Mucosa of rectum (tissue), 2 donors: ENCODE results near the gene NAALADL2.
"Not testable (repeated sequence)": the region's sequence is repeated elsewhere in the genome, so short reads cannot be mapped to it uniquely, and the experiment has no call there.

Source experiments
- H3K27ac ChIP-seq, 2 donors: one replicate each; pipeline ENCODE4 v1.7.0; 2013; ENCODE audit warnings: inconsistent platforms in 2 of 2, low read depth in 2 of 2, low read length in 2 of 2
- H3K27me3 ChIP-seq, 2 donors: one replicate each; pipeline ENCODE4 v1.7.0; 2013; ENCODE audit warnings: low read length in 2 of 2; ENCODE audit not compliant: control insufficient read depth in 2 of 2, insufficient read depth in 2 of 2
- H3K36me3 ChIP-seq, 2 donors: one replicate each; pipeline ENCODE4 v1.7.0; 2013; ENCODE audit warnings: low read length in 2 of 2; ENCODE audit not compliant: control insufficient read depth in 2 of 2, insufficient read depth in 2 of 2
- H3K4me1 ChIP-seq, 2 donors: one replicate each; pipeline ENCODE4 v1.7.0; 2013; ENCODE audit warnings: low read length in 2 of 2, mild to moderate bottlenecking in 1 of 2; ENCODE audit not compliant: control insufficient read depth in 2 of 2, insufficient read depth in 2 of 2
- H3K4me3 ChIP-seq, 2 donors: one replicate each; pipeline ENCODE4 v1.7.0; 2013; ENCODE audit warnings: low read length in 2 of 2
- H3K9ac ChIP-seq, 2 donors: one replicate each; pipeline ENCODE4 v1.7.0; 2013; ENCODE audit warnings: low read length in 2 of 2, low read depth in 1 of 2, mild to moderate bottlenecking in 1 of 2
- H3K9me3 ChIP-seq, 2 donors: one replicate each; pipeline ENCODE4 v1.7.0; 2013; ENCODE audit warnings: low read length in 2 of 2; ENCODE audit not compliant: control insufficient read depth in 2 of 2
- donor health status: healthy.
- donor health status: Normal muscosa, but diverticular disease.

The NAALADL2 gene

GRCh38 chr3:175107995-175108394 lies 248.9 kb downstream of the NAALADL2 start:
- Histone ChIP-seq H3K9me3 (no peaks in the 10 kb centered on the region), H3K4me3 (no peak overlapping the region), H3K36me3 (no peaks in the 10 kb centered on the region), H3K4me1 (no peaks in the 10 kb centered on the region), H3K27me3 (no peaks in the 10 kb centered on the region), H3K9ac (no peak overlapping the region), H3K27ac (no peak overlapping the region)

GRCh38 chr3:175108613-175109151 lies 249.5 kb downstream of the NAALADL2 start:
- no peaks in the 10 kb centered on the region for H3K9me3 ChIP-seq
- H3K27me3 ChIP-seq: no peaks in the 10 kb centered on the region
- no peaks in the 10 kb centered on the region for H3K4me1 ChIP-seq
- no peaks in the 10 kb centered on the region for H3K36me3 ChIP-seq
- no peak overlapping the region for H3K27ac ChIP-seq
- no peak overlapping the region for H3K9ac ChIP-seq
- no peak overlapping the region for H3K4me3 ChIP-seq

- Histone ChIP-seq H3K4me3 (no peak overlapping the region), H3K4me1 (no peaks in the 10 kb centered on the region), H3K27ac (no peak overlapping the region), H3K36me3 (no peaks in the 10 kb centered on the region), H3K9me3 (no peaks in the 10 kb centered on the region), H3K27me3 (no peaks in the 10 kb centered on the region), H3K9ac (no peak overlapping the region)
These were observed 251.9 kb downstream of the NAALADL2 start for GRCh38 chr3:175111036-175111435.

DNA sequence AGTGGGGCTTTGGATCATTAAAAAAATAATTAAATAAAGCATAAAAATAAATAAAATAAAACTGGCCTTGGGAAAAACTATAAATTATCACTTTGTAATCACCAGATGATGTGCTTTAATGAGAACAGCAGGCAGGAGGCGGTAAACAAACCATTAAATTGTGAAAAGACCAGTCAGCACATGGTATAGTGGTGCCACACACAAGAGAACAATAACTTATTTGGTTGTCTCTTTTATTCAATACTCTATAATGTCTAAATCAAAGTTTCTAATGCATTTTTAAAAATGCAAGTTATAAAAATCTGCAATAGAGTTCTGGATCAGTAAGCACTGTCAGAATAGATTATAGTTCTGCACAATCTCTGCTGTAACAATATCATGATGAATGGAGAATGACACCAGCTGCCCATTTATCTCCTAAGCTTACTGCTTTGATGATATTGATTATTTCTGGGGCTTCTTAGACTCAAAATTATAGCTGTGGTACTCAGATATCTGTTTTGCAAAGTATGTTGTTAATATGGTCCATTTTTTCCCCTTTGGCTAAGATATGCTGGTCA lies 259.3 kb downstream of the NAALADL2 start:
- H3K4me3 ChIP-seq: no peak overlapping the region
- no peaks in the 10 kb centered on the region for H3K4me1 ChIP-seq
- H3K27ac ChIP-seq: no peak overlapping the region
- H3K27me3 ChIP-seq: no peaks in the 10 kb centered on the region
- H3K36me3 ChIP-seq: no peaks in the 10 kb centered on the region
- H3K9me3 ChIP-seq: no peaks in the 10 kb centered on the region
- H3K9ac ChIP-seq: no peak overlapping the region

- Histone ChIP-seq H3K27me3 (no peaks in the 10 kb centered on the region), H3K36me3 (no peaks in the 10 kb centered on the region), H3K27ac (no peak overlapping the region), H3K4me3 (no peak overlapping the region), H3K4me1 (no peaks in the 10 kb centered on the region), H3K9me3 (no peaks in the 10 kb centered on the region), H3K9ac (no peak overlapping the region)
These were observed 262.1 kb downstream of the NAALADL2 start for GRCh38 chr3:175121225-175121624.

- Histone ChIP-seq H3K9me3 (no peaks in the 10 kb centered on the region), H3K36me3 (no peaks in the 10 kb centered on the region), H3K4me1 (no peaks in the 10 kb centered on the region), H3K27ac (no peak overlapping the region), H3K4me3 (no peak overlapping the region), H3K27me3 (no peaks in the 10 kb centered on the region), H3K9ac (no peak overlapping the region)
These were observed 268.0 kb downstream of the NAALADL2 start for GRCh38 chr3:175127075-175127662.

DNA sequence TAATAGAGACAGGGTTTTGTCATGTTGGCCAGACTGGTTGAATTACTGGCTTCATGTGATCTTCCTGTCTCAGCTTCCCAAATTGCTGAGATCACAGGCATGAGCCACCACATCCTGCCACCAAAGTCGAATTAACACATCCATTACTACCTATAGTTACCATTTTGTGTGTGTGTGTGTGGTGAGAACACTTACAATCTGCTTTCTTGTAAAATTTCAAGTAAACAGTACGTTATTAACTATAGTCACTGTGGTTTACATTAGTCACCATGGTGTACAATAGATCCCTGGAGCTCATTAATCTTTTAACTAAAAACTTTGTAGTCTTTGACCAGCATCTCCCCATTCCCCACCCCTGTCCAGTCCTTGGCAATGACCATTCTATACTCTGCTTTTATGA lies 270.0 kb downstream of the NAALADL2 start:
- Histone ChIP-seq H3K27me3 (no peaks in the 10 kb centered on the region), H3K27ac (no peak overlapping the region), H3K9ac (no peak overlapping the region), H3K4me3 (no peak overlapping the region), H3K4me1 (no peaks in the 10 kb centered on the region), H3K36me3 (no peaks in the 10 kb centered on the region), H3K9me3 (no peaks in the 10 kb centered on the region)

DNA sequence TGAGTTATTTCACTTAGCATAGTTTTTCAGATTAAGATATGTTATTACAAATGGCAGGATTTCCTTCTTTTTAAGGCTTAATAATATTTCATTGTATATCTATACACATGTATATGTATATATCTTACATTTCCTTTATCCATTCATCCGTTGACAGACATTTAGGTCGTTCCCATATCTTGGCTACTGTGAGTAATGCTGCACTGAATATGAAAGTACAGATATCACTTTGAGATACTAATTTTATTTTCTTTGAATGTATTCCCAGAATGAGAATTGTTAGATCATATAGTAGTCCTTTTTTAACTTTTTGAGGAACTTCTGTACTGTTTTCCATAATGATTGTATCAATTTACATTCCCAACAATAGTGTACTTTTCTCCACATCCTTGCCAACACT lies 270.4 kb downstream of the NAALADL2 start:
- no peaks in the 10 kb centered on the region for H3K9me3 ChIP-seq
- H3K4me1 ChIP-seq: no peaks in the 10 kb centered on the region
- H3K27me3 ChIP-seq: no peaks in the 10 kb centered on the region
- H3K36me3 ChIP-seq: no peaks in the 10 kb centered on the region
- no peak overlapping the region for H3K27ac ChIP-seq
- H3K4me3 ChIP-seq: no peak overlapping the region
- no peak overlapping the region for H3K9ac ChIP-seq

DNA sequence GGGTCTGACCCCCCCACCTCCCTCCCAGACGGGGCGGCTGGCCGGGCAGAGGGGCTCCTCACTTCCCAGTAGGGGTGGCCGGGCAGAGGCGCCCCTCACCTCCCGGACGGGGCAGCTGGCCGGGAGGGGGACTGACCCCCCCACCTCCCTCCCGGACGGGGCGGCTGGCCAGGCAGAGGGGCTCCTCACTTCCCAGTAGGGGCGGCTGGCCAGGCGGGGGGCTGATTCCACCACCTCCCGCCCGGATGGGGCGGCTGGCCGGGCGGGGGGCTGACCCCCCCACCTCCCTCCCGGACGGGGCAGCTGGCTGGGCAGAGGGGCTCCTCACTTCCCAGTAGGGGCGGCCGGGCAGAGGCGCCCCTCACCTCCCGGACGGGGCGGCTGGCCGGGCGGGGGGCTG lies 272.7 kb downstream of the NAALADL2 start:
- not testable (repeated sequence) for H3K4me3 ChIP-seq

GRCh38 chr3:175132706-175133105 lies 273.6 kb downstream of the NAALADL2 start:
- H3K36me3 ChIP-seq, H3K27me3 ChIP-seq, H3K4me3 ChIP-seq, H3K27ac ChIP-seq, H3K9me3 ChIP-seq, H3K9ac ChIP-seq, H3K4me1 ChIP-seq: not testable (repeated sequence)

More for the DNA sequence above, 272.7 kb downstream of the NAALADL2 start:
- not testable (repeated sequence) for H3K9ac ChIP-seq, H3K27ac ChIP-seq, H3K36me3 ChIP-seq, H3K27me3 ChIP-seq, H3K4me1 ChIP-seq, H3K9me3 ChIP-seq
